ENCODE data around the gene MAMLD1. TPM values are rescaled to one million over a fixed set of nuclear protein-coding genes. Genes with fewer than 3 reads are reported as not detected.

The MAMLD1 gene
- total RNA-seq, 1 donor from 2014 or later, result 0.25 TPM

- H3K4me3 Mint-ChIP-seq (ENCODE audit: unreplicated experiment), result no peak overlapping the region
- TF ChIP-seq CTCF (IDR thresholded peaks at IDR 0.05; ENCODE audit: partially characterized antibody, unreplicated experiment), result no peak
- no peaks in the 10 kb centered on the region for H3K36me3 Mint-ChIP-seq (ENCODE audit: unreplicated experiment)
- no peak overlapping the region for H3K27ac Mint-ChIP-seq (ENCODE audit: unreplicated experiment)
- no peak for DNase-seq
- no peaks in the 10 kb centered on the region for H3K9me3 Mint-ChIP-seq (ENCODE audit: unreplicated experiment)
- peaks cover 1% of the 10 kb centered on the region for H3K27me3 Mint-ChIP-seq (ENCODE audit: unreplicated experiment)
- H3K4me1 Mint-ChIP-seq (ENCODE audit: low read depth, unreplicated experiment), result no peaks in the 10 kb centered on the region
Measured at GRCh38 chrX:150464001-150464400, 100.9 kb downstream of the MAMLD1 start.

- DNase-seq, result no peak
- Mint-ChIP-seq H3K27me3 (ENCODE audit: unreplicated experiment) (peaks cover 1% of the 10 kb centered on the region), H3K36me3 (ENCODE audit: unreplicated experiment) (no peaks in the 10 kb centered on the region), H3K4me3 (ENCODE audit: unreplicated experiment) (no peak overlapping the region), H3K4me1 (ENCODE audit: low read depth, unreplicated experiment) (no peaks in the 10 kb centered on the region), H3K9me3 (ENCODE audit: unreplicated experiment) (no peaks in the 10 kb centered on the region), H3K27ac (ENCODE audit: unreplicated experiment) (no peak overlapping the region)
- TF ChIP-seq CTCF (IDR thresholded peaks at IDR 0.05; ENCODE audit: partially characterized antibody, unreplicated experiment), result no peak
Measured at GRCh38 chrX:150465326-150465725, 102.2 kb downstream of the MAMLD1 start.

- Mint-ChIP-seq H3K27me3 (ENCODE audit: unreplicated experiment) (peaks cover 4% of the 10 kb centered on the region), H3K27ac (ENCODE audit: unreplicated experiment) (no peak overlapping the region), H3K4me1 (ENCODE audit: low read depth, unreplicated experiment) (no peaks in the 10 kb centered on the region), H3K36me3 (ENCODE audit: unreplicated experiment) (no peaks in the 10 kb centered on the region), H3K4me3 (ENCODE audit: unreplicated experiment) (no peak overlapping the region), H3K9me3 (ENCODE audit: unreplicated experiment) (no peaks in the 10 kb centered on the region)
- no peak for TF ChIP-seq CTCF (IDR thresholded peaks at IDR 0.05; ENCODE audit: partially characterized antibody, unreplicated experiment)
- DNase-seq, result no peak
Measured at GRCh38 chrX:150465881-150466775, 103.0 kb downstream of the MAMLD1 start.

GRCh38 chrX:150472306-150472705 is 109.2 kb downstream of the MAMLD1 start:
- H3K4me3 Mint-ChIP-seq (ENCODE audit: unreplicated experiment), result no peak overlapping the region
- no peaks in the 10 kb centered on the region for H3K4me1 Mint-ChIP-seq (ENCODE audit: low read depth, unreplicated experiment)
- no peak overlapping the region for H3K27ac Mint-ChIP-seq (ENCODE audit: unreplicated experiment)
- H3K27me3 Mint-ChIP-seq (ENCODE audit: unreplicated experiment), result peaks cover 5% of the 10 kb centered on the region
- DNase-seq, result no peak
- H3K9me3 Mint-ChIP-seq (ENCODE audit: unreplicated experiment), result no peaks in the 10 kb centered on the region
- no peaks in the 10 kb centered on the region for H3K36me3 Mint-ChIP-seq (ENCODE audit: unreplicated experiment)
- no peak for TF ChIP-seq CTCF (IDR thresholded peaks at IDR 0.05; ENCODE audit: partially characterized antibody, unreplicated experiment)

- H3K27ac Mint-ChIP-seq (ENCODE audit: unreplicated experiment), result no peak overlapping the region
- DNase-seq, result no peak
- no peaks in the 10 kb centered on the region for H3K36me3 Mint-ChIP-seq (ENCODE audit: unreplicated experiment)
- H3K9me3 Mint-ChIP-seq (ENCODE audit: unreplicated experiment), result no peaks in the 10 kb centered on the region
- no peaks in the 10 kb centered on the region for H3K4me1 Mint-ChIP-seq (ENCODE audit: low read depth, unreplicated experiment)
- no peak overlapping the region for H3K4me3 Mint-ChIP-seq (ENCODE audit: unreplicated experiment)
- TF ChIP-seq CTCF (IDR thresholded peaks at IDR 0.05; ENCODE audit: partially characterized antibody, unreplicated experiment), result no peak
- peaks cover 5% of the 10 kb centered on the region for H3K27me3 Mint-ChIP-seq (ENCODE audit: unreplicated experiment)
Measured at GRCh38 chrX:150473371-150473770, 110.3 kb downstream of the MAMLD1 start.
